CD14-positive monocyte (primary cell): Measurements from ENCODE around the gene S1PR3. TPM values are rescaled to one million over a fixed set of nuclear protein-coding genes. Genes with fewer than 3 reads are reported as not detected.
A peak's percentile ranks its signal among the peaks of the same experiment; 100 is the strongest.

Experiments
- DNase-seq, 3 donors: peaks; one replicate each; pipeline ENCODE4 v3.0.0-alpha.2; 2011 to 2022
- H2AFZ ChIP-seq: 2 replicates; pipeline ENCODE4 v1.6.0; 2012; ENCODE audit warnings: mild to moderate bottlenecking, low read depth, low read length, inconsistent platforms; ENCODE audit not compliant: insufficient read depth, poor library complexity, severe bottlenecking
- H3K27ac ChIP-seq, 2 donors: 1 replicate in 1 of 2; 2 replicates in 1 of 2; pipeline ENCODE4 v1.5.1; 2012 to 2013; ENCODE audit warnings: low read length in 2 of 2, control low read depth in 1 of 2, inconsistent platforms in 1 of 2, low read depth in 1 of 2, mild to moderate bottlenecking in 1 of 2
- H3K27me3 ChIP-seq, 2 donors: one replicate each; pipeline versions ENCODE4 v1.6.0 to v1.6.1; 2011 to 2013; ENCODE audit warnings: low read length in 2 of 2; ENCODE audit not compliant: control insufficient read depth in 2 of 2, insufficient read depth in 2 of 2
- H3K36me3 ChIP-seq, 2 donors: replicated peaks in 1 of 2; 1 replicate in 1 of 2; 2 replicates in 1 of 2; pipeline versions ENCODE4 v1.5.1 to v1.6.1; 2012 to 2013; ENCODE audit warnings: low read length in 2 of 2, control low read depth in 1 of 2, inconsistent platforms in 1 of 2, mild to moderate bottlenecking in 1 of 2; ENCODE audit not compliant: insufficient read depth in 2 of 2, control insufficient read depth in 1 of 2
- H3K4me1 ChIP-seq, 2 donors: 1 replicate in 1 of 2; 2 replicates in 1 of 2; pipeline versions ENCODE4 v1.5.1 to v1.6.1; 2012 to 2013; ENCODE audit warnings: low read length in 2 of 2, control low read depth in 1 of 2, inconsistent platforms in 1 of 2, mild to moderate bottlenecking in 1 of 2, moderate library complexity in 1 of 2; ENCODE audit not compliant: insufficient read depth in 2 of 2, control insufficient read depth in 1 of 2
- H3K4me2 ChIP-seq: replicated peaks from 2 replicates; pipeline ENCODE3; 2012; ENCODE audit warnings: low read length, moderate library complexity, mild to moderate bottlenecking; ENCODE audit not compliant: poor library complexity, severe bottlenecking; ENCODE audit errors: extremely low read depth
- H3K4me3 ChIP-seq, 3 experiments: fragments of 200-600 bp in 1 of 3; sonication (generic) in 1 of 3; replicated peaks in 1 of 3; 1 replicate in 2 of 3; 2 replicates in 1 of 3; pipeline ENCODE4 v1.5.1; 2011 to 2013; ENCODE audit warnings: low read length in 3 of 3, mild to moderate bottlenecking in 3 of 3, control low read depth in 2 of 3, low read depth in 2 of 3, inconsistent platforms in 1 of 3, moderate library complexity in 1 of 3
- H3K79me2 ChIP-seq: 2 replicates; pipeline ENCODE4 v1.6.0; 2012; ENCODE audit warnings: mild to moderate bottlenecking, control low read depth, inconsistent platforms, low read length, moderate library complexity; ENCODE audit not compliant: insufficient read depth
- H3K9ac ChIP-seq: 2 replicates; pipeline ENCODE4 v1.6.0; 2017; ENCODE audit warnings: low read length, mild to moderate bottlenecking; ENCODE audit not compliant: insufficient read depth, poor library complexity, severe bottlenecking
- H3K9me3 ChIP-seq, 2 donors: replicated peaks in 1 of 2; 1 replicate in 1 of 2; 2 replicates in 1 of 2; pipeline versions ENCODE4 v1.5.1 to v1.6.1; 2012 to 2013; ENCODE audit warnings: low read length in 2 of 2, control low read depth in 1 of 2; ENCODE audit not compliant: control insufficient read depth in 1 of 2, insufficient read depth in 1 of 2
- H4K20me1 ChIP-seq: 2 replicates; pipeline ENCODE4 v1.6.0; 2012; ENCODE audit warnings: mild to moderate bottlenecking, low read length, control low read depth, moderate library complexity; ENCODE audit not compliant: insufficient read depth
- H3K27ac Mint-ChIP-seq, 7 donors: one replicate each; pipeline ENCODE4 v1.8.0; 2020; ENCODE audit warnings: mild to moderate bottlenecking in 7 of 7, mixed read lengths in 7 of 7, moderate library complexity in 6 of 7, inconsistent platforms in 2 of 7
- H3K27me3 Mint-ChIP-seq, 3 donors: one replicate each; pipeline ENCODE4 v1.8.0; 2021 to 2022; ENCODE audit warnings: low read depth in 3 of 3, mild to moderate bottlenecking in 3 of 3, mixed read lengths in 3 of 3, moderate library complexity in 3 of 3, inconsistent platforms in 1 of 3
- H3K36me3 Mint-ChIP-seq, 2 donors: one replicate each; pipeline ENCODE4 v1.8.0; 2020; ENCODE audit warnings: mixed read lengths in 2 of 2, inconsistent platforms in 1 of 2, mild to moderate bottlenecking in 1 of 2
- H3K4me1 Mint-ChIP-seq: one replicate; pipeline ENCODE4 v1.8.0; 2020; ENCODE audit warnings: mild to moderate bottlenecking, mixed read lengths
- H3K4me3 Mint-ChIP-seq, 2 donors: one replicate each; pipeline ENCODE4 v1.8.0; 2020; ENCODE audit warnings: mild to moderate bottlenecking in 2 of 2, mixed read lengths in 2 of 2, moderate library complexity in 1 of 2
- H3K9me3 Mint-ChIP-seq, 7 donors: one replicate each; pipeline ENCODE4 v1.8.0; 2020 to 2022; ENCODE audit warnings: mixed read lengths in 7 of 7, mild to moderate bottlenecking in 6 of 7, moderate library complexity in 6 of 7, inconsistent platforms in 2 of 7
- WGBS: methylation state at CpG from one replicate; pipeline ENCODE4 v1.1.5; 2013; ENCODE audit warnings: missing lambda C conversion rate; ENCODE audit not compliant: insufficient coverage; 5-methylcytosine and 5-hydroxymethylcytosine counted together
- intact Hi-C, 2 donors: fragments of 100-400 bp; cut with micrococcal nuclease; formaldehyde crosslinking; loops; one replicate each; pipeline versions ENCODE4 v1.15.0 to v1.15.1; 2023
- polyA plus RNA-seq, 3 donors: library from polyadenylated mRNA; depleted of rRNA in 1 of 3; unstranded in 2 of 3; stranded (reverse) in 1 of 3; fragments of 300-500 nt in 2 of 3; fragments of >200 nt in 1 of 3; fragmentation: Illumina TruSeq in 2 of 3; gene quantifications; 1 replicate in 2 of 3; 2 replicates in 1 of 3; pipeline ENCODE4 v1.2.3, GENCODE V29; 2012 to 2021
- TF ChIP-seq, protein P1 (sequence below): fragments of 200-600 bp; IDR thresholded peaks from one replicate; pipeline ENCODE4 v1.8.0; 2022; ENCODE audit warnings: antibody characterized with exemption, mild to moderate bottlenecking

S1PR3 gene
- polyA plus RNA-seq, 3 donors: 28.2 to 59.7 (median 30.6) TPM

- H3K4me2 ChIP-seq: no peak overlapping the region
- TF ChIP-seq, protein P1, sequence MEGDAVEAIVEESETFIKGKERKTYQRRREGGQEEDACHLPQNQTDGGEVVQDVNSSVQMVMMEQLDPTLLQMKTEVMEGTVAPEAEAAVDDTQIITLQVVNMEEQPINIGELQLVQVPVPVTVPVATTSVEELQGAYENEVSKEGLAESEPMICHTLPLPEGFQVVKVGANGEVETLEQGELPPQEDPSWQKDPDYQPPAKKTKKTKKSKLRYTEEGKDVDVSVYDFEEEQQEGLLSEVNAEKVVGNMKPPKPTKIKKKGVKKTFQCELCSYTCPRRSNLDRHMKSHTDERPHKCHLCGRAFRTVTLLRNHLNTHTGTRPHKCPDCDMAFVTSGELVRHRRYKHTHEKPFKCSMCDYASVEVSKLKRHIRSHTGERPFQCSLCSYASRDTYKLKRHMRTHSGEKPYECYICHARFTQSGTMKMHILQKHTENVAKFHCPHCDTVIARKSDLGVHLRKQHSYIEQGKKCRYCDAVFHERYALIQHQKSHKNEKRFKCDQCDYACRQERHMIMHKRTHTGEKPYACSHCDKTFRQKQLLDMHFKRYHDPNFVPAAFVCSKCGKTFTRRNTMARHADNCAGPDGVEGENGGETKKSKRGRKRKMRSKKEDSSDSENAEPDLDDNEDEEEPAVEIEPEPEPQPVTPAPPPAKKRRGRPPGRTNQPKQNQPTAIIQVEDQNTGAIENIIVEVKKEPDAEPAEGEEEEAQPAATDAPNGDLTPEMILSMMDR: no peak
- H3K9ac ChIP-seq: no peak overlapping the region
- DNase-seq: no peak
- intact Hi-C loops: no loop called here
- no peak overlapping the region for H2AFZ ChIP-seq
- Mint-ChIP-seq H3K4me1 (peaks cover 31% of the 10 kb centered on the region), H3K27me3 (peaks cover 0 to 18% (median 1%) of the 10 kb centered on the region in 3 donors), H3K36me3 (peaks cover 0 to 3% of the 10 kb centered on the region in 2 donors), H3K27ac (no peak overlapping the region), H3K4me3 (no peak overlapping the region), H3K9me3 (peaks cover 0 to 8% (median 2%) of the 10 kb centered on the region in 7 donors)
- no peaks in the 10 kb centered on the region for H3K79me2 ChIP-seq
- H3K4me1 ChIP-seq: peaks cover 18 to 21% of the 10 kb centered on the region in 2 donors
- H3K27me3 ChIP-seq: no peaks in the 10 kb centered on the region
- H4K20me1 ChIP-seq: no peaks in the 10 kb centered on the region
- no peaks in the 10 kb centered on the region for H3K9me3 ChIP-seq
- WGBS: no CpG with 5 or more reads among the region's 1 CpG
- H3K4me3 ChIP-seq: no peak overlapping the region
- no peak overlapping the region for H3K27ac ChIP-seq
- H3K36me3 ChIP-seq: no peaks in the 10 kb centered on the region
Measured at GRCh38 chr9:88942411-88942810, 48.9 kb upstream of the S1PR3 start.

- Histone ChIP-seq H3K79me2 (no peaks in the 10 kb centered on the region), H2AFZ (no peak overlapping the region), H3K27me3 (no peaks in the 10 kb centered on the region), H3K4me2 (no peak overlapping the region), H3K9me3 (no peaks in the 10 kb centered on the region), H4K20me1 (no peaks in the 10 kb centered on the region), H3K27ac (peak overlapping the region in 1 of 2 donors; percentile 36), H3K36me3 (no peaks in the 10 kb centered on the region), H3K4me3 (no peak overlapping the region), H3K4me1 (peaks cover 35 to 37% of the 10 kb centered on the region in 2 donors), H3K9ac (no peak overlapping the region)
- no CpG with 5 or more reads among the region's 4 CpGs for WGBS
- peaks cover 47% of the 10 kb centered on the region for H3K4me1 Mint-ChIP-seq
- peak overlapping the region in 5 of 7 donors; percentile 21 to 84 (median 49) for H3K27ac Mint-ChIP-seq
- H3K36me3 Mint-ChIP-seq: peaks cover 2% of the 10 kb centered on the region in 2 donors
- DNase-seq: no peak
- no peak overlapping the region for H3K4me3 Mint-ChIP-seq
- peaks cover 0 to 18% (median 1%) of the 10 kb centered on the region in 3 donors for H3K27me3 Mint-ChIP-seq
- TF ChIP-seq, protein P1: no peak
- intact Hi-C loops: no loop called here
- peaks cover 0 to 6% (median 2%) of the 10 kb centered on the region in 7 donors for H3K9me3 Mint-ChIP-seq
Measured at GRCh38 chr9:88945636-88946333, 45.5 kb upstream of the S1PR3 start.
